ENCODE measurements around the gene PCDH1. TPM values are rescaled to one million over a fixed set of nuclear protein-coding genes. Genes with fewer than 3 reads are reported as not detected.

Gene PCDH1
- total and polyA plus RNA-seq, 2 of the 13 experiments (the other 11 are each of a cell fraction or from before 2014, with no cell fraction given): 0.11 to 0.83 TPM

DNA sequence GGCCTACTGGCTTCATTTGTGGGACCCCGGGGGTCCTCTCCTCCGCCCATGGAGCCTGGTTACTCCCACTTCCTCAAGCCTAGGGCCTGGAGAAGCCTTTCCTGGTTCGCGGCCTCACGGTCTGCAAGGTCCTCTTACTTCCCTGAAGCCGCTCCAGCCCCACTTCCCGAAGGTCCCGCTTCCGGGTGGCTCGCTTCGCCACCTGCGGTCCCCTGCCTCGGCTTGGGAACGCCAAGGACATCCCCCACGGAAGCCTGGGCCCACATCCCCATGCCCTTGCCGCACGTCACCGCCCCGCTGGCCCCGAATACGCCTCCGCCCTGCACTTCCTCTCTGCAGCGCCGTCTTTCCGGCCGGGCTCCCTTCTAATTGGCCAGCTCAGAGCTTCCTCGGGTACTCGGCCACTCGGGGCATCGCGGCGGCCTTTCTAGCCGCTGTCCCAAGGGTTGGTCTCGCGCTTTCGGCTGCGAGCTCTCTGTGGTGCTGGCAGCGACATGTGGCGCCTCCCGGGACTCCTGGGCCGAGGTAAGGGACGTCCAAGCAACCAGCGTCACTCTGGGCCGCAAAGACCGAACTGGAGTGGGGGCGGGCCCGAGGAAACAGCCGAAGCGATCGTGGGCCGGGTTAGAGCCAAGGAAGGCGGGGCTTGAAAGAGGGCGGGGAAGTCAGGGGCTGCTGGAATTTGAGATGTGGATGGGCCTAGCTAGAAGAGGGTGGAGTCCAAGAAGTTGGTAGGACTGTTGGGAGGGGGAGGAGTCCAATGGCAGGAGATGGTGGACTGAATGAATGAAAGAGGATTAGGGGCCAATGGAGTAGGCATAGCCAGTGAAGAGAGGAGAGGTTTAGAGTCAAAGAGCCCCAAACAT lies 45.5 kb upstream of the PCDH1 start, which contains the start of gene DELE1 (continued):
- TF ChIP-seq, protein P1, sequence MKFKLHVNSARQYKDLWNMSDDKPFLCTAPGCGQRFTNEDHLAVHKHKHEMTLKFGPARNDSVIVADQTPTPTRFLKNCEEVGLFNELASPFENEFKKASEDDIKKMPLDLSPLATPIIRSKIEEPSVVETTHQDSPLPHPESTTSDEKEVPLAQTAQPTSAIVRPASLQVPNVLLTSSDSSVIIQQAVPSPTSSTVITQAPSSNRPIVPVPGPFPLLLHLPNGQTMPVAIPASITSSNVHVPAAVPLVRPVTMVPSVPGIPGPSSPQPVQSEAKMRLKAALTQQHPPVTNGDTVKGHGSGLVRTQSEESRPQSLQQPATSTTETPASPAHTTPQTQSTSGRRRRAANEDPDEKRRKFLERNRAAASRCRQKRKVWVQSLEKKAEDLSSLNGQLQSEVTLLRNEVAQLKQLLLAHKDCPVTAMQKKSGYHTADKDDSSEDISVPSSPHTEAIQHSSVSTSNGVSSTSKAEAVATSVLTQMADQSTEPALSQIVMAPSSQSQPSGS (CRISPR knock-in tag; IDR thresholded peaks at IDR 0.05): no peak
- TF ChIP-seq, protein P2, sequence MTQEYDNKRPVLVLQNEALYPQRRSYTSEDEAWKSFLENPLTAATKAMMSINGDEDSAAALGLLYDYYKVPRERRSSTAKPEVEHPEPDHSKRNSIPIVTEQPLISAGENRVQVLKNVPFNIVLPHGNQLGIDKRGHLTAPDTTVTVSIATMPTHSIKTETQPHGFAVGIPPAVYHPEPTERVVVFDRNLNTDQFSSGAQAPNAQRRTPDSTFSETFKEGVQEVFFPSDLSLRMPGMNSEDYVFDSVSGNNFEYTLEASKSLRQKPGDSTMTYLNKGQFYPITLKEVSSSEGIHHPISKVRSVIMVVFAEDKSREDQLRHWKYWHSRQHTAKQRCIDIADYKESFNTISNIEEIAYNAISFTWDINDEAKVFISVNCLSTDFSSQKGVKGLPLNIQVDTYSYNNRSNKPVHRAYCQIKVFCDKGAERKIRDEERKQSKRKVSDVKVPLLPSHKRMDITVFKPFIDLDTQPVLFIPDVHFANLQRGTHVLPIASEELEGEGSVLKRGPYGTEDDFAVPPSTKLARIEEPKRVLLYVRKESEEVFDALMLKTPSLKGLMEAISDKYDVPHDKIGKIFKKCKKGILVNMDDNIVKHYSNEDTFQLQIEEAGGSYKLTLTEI (CRISPR knock-in tag; conservative IDR thresholded peaks at IDR 0.05): no peak
- TF ChIP-seq MTF2 (CRISPR knock-in tag; IDR thresholded peaks at IDR 0.05; ENCODE audit: borderline replicate concordance) (no peak; the same call in 1 of the 2 replicates), ZNF30 (CRISPR knock-in tag; IDR thresholded peaks at IDR 0.05) (no peak), ZNF841 (CRISPR knock-in tag; IDR thresholded peaks at IDR 0.05; ENCODE audit: borderline replicate concordance) (no peak), DNMT1 (CRISPR knock-in tag; IDR thresholded peaks at IDR 0.05) (no peak), ZBTB1 (CRISPR knock-in tag; IDR thresholded peaks at IDR 0.05; ENCODE audit: borderline replicate concordance) (no peak), ZNF737 (CRISPR knock-in tag; IDR thresholded peaks at IDR 0.05; ENCODE audit: borderline replicate concordance) (no peak), ZNF678 (CRISPR knock-in tag; IDR thresholded peaks at IDR 0.05) (peak; percentile 94), SNAI1 (CRISPR knock-in tag; IDR thresholded peaks at IDR 0.05; ENCODE audit: borderline replicate concordance) (peak; percentile 95), NR2F2 (IDR thresholded peaks at IDR 0.05; ENCODE audit: borderline replicate concordance, low read depth) (no peak), ATAD3A (CRISPR knock-in tag; IDR thresholded peaks at IDR 0.05) (no peak), IRF2 (CRISPR knock-in tag; IDR thresholded peaks at IDR 0.05) (0 out of 2 replicates have a peak, but pooled peaks have one; percentile 24), TOPORS (CRISPR knock-in tag; IDR thresholded peaks at IDR 0.05) (peak; percentile 94; the same call in 1 of the 2 replicates)
- TF ChIP-seq, protein P3, sequence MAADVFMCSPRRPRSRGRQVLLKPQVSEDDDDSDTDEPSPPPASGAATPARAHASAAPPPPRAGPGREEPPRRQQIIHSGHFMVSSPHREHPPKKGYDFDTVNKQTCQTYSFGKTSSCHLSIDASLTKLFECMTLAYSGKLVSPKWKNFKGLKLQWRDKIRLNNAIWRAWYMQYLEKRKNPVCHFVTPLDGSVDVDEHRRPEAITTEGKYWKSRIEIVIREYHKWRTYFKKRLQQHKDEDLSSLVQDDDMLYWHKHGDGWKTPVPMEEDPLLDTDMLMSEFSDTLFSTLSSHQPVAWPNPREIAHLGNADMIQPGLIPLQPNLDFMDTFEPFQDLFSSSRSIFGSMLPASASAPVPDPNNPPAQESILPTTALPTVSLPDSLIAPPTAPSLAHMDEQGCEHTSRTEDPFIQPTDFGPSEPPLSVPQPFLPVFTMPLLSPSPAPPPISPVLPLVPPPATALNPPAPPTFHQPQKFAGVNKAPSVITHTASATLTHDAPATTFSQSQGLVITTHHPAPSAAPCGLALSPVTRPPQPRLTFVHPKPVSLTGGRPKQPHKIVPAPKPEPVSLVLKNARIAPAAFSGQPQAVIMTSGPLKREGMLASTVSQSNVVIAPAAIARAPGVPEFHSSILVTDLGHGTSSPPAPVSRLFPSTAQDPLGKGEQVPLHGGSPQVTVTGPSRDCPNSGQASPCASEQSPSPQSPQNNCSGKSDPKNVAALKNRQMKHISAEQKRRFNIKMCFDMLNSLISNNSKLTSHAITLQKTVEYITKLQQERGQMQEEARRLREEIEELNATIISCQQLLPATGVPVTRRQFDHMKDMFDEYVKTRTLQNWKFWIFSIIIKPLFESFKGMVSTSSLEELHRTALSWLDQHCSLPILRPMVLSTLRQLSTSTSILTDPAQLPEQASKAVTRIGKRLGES (CRISPR knock-in tag; IDR thresholded peaks at IDR 0.05; ENCODE audit: borderline replicate concordance): no peak
- TF ChIP-seq, protein P4, sequence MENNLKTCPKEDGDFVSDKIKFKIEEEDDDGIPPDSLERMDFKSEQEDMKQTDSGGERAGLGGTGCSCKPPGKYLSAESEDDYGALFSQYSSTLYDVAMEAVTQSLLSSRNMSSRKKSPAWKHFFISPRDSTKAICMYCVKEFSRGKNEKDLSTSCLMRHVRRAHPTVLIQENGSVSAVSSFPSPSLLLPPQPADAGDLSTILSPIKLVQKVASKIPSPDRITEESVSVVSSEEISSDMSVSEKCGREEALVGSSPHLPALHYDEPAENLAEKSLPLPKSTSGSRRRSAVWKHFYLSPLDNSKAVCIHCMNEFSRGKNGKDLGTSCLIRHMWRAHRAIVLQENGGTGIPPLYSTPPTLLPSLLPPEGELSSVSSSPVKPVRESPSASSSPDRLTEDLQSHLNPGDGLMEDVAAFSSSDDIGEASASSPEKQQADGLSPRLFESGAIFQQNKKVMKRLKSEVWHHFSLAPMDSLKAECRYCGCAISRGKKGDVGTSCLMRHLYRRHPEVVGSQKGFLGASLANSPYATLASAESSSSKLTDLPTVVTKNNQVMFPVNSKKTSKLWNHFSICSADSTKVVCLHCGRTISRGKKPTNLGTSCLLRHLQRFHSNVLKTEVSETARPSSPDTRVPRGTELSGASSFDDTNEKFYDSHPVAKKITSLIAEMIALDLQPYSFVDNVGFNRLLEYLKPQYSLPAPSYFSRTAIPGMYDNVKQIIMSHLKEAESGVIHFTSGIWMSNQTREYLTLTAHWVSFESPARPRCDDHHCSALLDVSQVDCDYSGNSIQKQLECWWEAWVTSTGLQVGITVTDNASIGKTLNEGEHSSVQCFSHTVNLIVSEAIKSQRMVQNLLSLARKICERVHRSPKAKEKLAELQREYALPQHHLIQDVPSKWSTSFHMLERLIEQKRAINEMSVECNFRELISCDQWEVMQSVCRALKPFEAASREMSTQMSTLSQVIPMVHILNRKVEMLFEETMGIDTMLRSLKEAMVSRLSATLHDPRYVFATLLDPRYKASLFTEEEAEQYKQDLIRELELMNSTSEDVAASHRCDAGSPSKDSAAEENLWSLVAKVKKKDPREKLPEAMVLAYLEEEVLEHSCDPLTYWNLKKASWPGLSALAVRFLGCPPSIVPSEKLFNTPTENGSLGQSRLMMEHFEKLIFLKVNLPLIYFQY (CRISPR knock-in tag; IDR thresholded peaks at IDR 0.05; ENCODE audit: borderline replicate concordance): peak; percentile 65
- TF ChIP-seq, protein P5, sequence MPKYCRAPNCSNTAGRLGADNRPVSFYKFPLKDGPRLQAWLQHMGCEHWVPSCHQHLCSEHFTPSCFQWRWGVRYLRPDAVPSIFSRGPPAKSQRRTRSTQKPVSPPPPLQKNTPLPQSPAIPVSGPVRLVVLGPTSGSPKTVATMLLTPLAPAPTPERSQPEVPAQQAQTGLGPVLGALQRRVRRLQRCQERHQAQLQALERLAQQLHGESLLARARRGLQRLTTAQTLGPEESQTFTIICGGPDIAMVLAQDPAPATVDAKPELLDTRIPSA (CRISPR knock-in tag; IDR thresholded peaks at IDR 0.05; ENCODE audit: borderline replicate concordance): no peak
